Stimulated activated CD4-positive, alpha-beta T cell treated with anti-CD3 and anti-CD28 coated beads, Interleukin-15, amount 100 ng/mL, for 24 hours (primary cell): ENCODE measurements around the gene GOT1.

Source experiments
- DNase-seq: peaks from one replicate; pipeline ENCODE4 v3.0.0-alpha.2; 2020

Gene GOT1

DNA sequence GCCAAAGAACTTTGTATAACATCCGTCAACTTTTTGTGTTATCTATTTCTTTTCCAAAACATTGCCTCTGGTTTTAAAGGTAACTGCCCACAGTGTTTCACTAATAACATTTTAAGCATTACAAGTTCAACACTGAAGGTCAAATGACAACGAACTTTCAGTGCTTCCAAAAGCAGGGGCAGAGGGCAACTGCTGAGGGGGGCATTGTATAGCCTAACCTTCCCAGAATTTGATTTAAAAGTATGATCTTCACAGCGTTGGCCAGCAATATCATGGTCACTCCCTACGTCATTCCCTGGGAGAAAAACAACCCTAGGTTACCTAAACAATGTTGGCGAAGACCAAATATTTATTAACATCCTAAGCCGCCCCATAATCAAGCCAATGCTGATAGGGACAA is 2.5 kb upstream of the GOT1 start:
- no peak for DNase-seq

DNA sequence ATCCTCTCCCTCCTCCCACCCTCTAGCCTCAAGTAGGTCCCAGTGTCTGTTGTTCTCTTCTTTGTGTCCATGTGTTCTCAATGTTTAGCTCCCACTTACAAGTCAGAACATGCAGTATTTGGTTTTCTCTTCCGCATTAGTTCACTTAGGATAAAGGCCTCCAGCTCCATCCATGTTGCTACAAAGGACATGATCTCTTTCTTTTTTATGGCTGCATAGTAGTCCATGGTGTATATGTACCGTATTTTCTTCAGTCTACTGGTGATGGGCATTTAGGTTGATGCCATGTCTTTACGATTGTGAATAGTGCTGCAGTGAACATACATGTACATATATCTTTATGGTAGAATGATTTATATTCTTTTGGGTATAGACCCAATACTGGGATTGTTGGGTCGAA is 1.6 kb upstream of the GOT1 start:
- no peak for DNase-seq

DNA sequence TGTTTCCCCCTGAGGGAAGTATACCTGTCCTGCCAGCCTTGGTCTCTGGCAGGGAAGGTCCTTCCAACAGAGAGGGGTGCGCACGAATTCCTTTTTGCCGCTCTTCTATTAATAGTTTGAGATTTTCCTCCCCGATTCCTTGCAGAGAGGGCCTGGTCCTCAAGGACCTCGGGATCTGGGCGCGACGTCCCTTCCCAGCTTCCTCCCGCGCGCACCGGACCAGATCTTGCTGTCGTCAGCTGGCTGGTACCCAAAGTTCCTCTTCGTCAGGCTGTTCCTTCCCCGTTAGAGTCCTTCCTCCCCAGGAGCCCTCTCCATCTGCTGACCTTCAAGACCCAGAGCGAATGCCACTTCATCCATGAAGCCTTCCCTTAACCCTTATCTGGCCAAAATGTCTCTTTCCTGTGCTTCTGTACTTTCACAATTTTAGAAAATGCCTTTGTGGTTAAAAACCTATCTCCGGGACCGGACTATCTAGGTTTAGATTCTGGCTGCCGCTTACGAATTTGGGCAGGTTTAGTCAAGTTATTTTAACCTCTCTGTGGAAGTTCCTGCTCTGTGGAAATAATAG is 851 bp upstream of the GOT1 start:
- DNase-seq: peak; percentile 35

DNA sequence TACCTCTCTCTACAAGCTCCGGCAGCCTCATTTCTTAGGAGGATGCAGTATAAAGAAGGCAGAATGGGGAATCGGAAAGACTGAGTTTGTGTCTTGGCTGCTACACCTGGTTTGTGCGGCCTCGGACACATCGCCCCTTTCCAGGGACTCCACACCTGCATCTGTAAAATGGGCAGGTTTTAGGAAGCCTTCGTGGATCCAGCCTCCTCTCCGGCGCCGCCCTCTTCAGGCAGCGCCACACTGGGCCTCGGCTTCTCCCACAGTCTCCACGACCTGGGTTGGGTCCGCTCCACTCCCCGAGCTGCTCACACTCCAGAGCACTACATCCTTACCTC is 341 bp downstream of the GOT1 start:
- no peak for DNase-seq

DNA sequence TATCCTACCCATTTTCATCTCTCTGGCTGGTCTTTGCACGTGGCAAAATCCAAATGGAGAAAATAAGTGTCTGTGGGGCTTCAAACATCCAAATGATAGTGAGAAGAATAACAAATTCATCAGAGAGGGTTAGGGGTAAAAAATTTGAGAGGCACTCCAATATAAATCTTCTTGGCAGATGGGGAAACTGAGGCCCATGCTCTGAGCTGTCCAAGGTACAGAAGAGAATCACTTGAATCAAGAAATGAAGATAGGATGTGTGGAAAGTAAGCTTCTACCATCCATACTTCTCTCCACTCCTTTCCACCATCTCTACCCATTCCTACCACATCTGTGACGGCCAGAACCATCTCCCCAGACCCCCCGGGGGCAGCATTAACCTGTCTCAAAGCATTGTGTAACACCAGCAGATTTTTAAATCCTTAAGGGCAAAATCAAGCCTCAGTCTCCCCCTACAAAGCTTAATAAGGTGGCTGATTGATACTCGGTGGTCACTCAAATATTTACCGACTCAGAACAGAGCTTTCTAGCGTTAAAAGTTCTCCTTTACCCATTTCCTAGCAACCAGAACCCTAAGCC is 818 bp downstream of the GOT1 start:
- no peak for DNase-seq

DNA sequence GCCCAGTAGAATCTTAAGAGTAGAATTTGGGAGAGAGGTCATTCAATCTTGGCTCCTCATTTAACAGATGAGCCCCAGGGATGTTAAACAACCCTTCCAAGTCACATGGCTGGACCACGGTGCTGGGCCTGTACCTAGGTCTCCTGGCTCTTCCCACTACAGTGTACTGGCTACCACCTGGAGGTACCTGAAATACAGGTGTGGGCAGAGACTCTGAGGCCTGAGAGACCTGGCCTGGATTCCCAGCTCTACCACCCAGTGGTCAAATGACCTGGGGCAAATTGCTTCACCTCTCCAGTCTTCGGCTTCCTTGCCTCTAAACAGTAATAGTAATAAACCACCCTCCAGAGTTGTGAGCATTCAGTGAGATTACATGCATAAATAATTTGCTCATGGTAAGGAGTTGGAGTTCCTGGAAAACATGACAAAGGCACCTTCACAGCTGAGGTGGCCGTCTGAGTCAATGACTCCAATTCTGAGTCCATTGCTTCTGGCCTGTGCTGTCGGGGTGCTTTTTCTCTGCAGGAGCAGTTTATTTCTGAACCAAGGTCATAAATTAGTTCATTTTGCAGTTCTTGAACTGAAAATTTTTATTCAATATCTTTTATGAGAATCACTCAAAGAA is 2.7 kb downstream of the GOT1 start:
- DNase-seq: no peak

DNA sequence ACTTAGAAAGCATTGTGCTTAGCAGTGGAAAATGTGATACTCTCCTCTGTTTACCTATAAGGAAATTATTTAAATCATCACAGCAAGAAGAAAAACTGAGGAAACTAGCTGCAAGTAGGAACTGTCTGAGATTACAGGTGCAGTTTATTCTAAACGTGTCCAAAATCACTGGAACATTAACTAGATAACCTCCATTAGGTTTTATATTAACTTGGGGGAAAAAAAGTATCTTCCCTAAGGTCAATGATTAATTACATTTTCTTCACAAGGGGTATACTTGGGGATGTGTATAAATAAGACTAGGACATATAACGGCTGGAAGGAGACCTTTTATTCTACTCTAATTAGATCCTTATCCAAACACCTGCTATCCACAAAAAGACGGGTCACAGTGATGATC is 3.7 kb downstream of the GOT1 start:
- DNase-seq: no peak

DNA sequence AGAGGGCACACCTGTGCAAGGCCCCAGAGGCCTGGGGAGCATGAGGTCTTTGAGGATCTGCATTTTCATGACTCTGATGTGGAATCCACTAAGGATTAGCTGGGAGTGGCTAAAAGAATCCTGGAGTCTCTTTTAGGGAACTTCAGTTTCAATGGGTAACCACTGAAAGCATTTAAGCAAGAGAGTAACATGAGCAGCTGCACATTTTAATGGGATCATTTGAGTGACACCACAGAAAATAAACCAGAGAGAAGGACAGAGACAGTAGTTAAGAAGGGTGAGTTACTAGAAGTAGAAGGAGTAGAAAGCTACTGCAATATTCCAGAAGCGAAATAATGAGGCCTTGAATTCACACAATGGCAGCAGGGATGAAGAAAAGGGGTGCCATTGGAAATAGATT is 5.2 kb downstream of the GOT1 start:
- DNase-seq: no peak

DNA sequence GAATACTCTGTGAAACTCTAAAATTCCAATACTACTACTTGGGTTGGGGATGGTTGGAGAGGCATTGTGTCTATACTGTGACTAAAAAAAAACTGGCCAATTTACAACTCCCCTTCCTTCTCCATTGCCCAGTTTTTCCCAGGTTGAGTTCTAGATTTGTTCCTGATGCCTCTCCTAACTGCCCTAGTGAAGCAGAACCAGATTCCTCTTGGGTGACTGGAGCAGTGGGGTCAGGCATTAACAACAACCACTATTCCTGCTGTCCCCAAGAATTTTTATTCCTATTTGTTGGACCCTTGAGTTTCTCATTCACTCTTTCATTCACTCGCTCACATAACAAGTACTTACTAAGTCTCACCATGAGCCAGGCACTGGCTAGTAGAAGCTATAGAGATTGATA is 5.8 kb downstream of the GOT1 start:
- DNase-seq: no peak

DNA sequence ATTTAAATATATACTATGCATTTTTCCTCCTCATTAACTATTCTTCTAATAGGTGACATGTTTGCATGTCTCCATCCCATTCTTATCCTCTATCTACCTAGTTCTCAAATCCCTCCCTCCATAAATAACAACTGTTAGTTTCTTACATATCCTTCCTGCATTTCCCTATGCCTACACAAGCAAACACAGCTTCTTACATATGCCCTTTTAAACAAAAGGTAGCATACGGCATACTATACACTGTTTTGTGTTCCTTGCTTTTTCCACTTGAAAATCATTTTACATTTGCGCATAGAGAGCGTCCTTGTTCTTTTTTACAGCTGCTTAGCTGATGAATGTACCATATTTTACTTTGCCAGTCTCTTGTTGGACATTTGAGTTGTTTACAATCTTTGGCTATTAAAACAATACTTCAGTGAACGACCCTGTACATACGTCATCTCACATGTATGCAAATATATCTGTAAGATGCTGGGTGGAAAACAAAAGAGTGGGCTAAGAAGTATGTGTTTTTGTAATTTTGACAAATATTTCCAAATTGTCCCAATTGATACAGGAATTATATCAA is 7.8 kb downstream of the GOT1 start:
- no peak for DNase-seq

DNA sequence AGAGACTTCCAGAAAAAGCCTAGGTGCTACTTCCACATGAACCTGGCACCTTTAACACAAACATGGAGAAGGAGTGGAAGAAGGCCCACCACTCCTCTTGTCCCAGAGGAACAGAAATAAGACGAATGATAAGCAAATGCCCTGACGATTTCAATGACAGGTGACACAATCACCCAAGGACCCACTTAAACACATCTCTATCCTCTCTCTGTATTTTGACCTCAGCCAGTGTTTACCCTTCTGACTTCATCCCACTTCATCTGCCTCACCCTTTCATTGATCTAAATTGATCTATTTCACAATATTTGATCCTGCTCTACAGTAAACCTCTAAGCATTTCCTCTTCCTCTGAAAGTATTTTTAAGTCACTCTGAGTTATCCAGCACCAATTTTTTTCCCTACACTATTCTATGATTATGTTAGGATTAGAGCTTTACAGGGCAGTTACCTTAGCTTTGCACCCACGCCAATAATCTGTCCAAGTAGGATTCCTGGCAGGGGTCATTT is 9.1 kb downstream of the GOT1 start:
- DNase-seq: no peak

DNA sequence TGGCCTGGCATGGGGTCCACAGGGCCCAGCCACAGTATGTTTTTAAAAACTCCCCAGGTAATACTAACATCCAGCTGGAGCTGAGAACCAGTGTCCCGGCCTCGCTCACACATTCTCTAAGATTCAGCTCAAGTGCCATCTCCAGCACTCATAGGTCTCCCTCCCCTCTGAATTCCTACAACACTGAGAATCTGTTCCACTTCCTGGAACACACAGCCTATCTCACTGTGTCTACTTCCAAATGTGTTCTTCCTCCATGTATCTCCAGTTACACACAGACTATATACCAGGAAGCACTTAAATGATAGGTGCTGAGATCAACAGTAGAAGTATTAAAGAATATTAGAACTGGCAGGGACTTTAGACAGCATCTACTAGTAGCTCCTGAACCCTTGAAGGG is 10.7 kb downstream of the GOT1 start:
- DNase-seq: no peak

DNA sequence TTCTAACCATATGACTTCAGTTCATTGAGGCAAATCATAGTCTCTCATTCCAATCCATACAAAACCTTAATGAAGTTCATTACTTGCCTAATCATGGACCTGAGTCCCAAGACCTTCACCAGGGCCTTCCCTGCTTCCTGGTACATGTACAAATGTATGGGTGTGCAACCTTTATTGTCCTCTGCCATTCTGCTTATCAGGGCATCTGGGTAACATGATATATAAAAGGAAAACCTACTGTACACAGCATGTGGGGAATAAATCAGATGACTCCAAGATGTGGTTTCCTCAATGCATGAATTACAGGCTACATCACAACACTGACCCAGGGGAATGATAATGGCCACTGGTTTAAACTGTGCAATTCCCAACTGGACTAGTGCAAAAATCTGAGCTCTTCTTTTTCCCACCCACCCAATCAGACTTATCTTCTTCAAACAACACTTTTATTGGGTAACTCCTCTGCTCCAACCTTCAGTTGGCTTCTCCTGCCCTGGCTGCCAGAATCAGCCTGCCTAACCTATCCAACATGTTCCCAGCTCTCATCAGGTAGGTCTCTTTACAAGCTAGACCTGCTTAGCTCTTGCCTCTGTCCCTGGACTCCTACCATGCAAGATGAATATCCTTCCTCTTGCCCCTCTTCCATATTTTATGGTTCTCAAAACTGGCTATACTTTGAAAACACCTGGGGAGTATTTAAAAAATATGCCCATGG is 11.4 kb downstream of the GOT1 start:
- no peak for DNase-seq

DNA sequence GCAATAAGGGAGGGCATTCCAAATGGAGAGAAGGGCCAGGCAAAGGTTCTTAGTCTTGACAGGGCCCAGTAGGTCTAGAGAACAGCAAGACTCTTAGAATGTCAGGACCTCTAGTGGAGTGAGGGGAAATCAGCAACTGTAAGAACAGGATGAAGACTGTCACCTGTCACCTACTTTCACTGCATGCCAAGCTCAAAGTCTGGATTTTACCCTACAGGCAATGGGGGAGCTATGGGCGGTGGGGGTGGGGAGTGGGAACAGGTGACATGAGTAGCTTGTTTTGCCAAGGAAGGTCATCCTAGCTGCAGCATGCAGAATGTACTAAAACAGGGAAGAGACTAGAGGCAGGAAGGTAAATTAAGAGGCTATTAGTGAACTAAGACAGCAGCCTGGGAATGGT is 18.3 kb downstream of the GOT1 start:
- DNase-seq: no peak

DNA sequence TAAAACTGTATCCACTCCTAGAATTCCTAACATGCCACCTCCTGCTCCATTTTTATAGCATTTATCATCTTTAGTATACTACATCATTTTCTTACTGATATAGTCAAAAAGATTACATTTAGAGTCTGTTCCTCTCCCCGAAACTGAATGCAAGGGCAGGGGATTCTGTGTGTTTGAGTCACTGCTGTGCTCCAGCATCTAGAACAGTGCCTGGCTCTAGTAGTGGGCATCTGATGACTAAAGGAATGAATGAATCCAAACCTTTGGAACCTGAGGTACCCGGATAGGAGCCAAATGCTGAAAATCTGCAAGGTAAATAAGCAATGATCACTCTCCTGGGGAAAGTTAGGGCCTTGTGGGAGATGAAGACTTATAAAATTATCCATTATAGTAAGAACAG is 18.9 kb downstream of the GOT1 start:
- DNase-seq: no peak

DNA sequence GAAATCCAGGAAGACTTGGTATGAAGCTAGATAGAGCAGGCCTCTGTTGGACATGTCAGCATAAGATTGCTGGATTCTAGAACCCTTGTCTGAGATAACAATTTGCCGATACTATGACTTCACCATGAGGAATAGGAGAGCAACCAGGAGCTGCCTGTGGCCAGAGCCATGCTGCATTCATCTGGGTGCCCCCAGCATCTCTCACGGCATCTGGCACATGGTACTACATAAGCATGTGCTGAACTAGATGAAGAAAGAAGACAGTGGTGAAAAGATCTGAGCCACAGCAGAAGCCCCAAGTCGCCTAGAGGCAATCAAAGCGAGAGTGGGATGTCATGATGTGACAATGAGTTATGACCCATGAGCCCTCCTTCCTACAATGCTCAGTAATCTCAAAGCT is 19.5 kb downstream of the GOT1 start:
- DNase-seq: no peak

DNA sequence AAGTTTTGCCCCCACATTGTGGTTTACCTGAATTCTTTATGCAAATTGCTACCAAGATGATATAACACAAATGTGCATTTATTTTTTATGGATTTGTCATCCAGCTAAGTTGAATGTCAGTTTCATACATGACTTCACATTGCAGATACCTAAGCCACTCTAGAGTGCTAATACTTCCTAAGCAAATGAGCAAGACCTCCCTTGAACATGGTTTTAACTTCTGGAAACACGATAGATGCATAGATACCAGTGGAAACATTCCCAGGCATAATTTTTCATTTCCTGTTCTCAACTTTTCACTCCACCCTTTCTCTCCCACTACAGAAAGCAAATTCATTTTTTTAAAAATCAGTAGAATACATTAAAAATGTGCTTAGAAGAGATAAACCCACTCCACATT is 20.3 kb downstream of the GOT1 start:
- DNase-seq: no peak

DNA sequence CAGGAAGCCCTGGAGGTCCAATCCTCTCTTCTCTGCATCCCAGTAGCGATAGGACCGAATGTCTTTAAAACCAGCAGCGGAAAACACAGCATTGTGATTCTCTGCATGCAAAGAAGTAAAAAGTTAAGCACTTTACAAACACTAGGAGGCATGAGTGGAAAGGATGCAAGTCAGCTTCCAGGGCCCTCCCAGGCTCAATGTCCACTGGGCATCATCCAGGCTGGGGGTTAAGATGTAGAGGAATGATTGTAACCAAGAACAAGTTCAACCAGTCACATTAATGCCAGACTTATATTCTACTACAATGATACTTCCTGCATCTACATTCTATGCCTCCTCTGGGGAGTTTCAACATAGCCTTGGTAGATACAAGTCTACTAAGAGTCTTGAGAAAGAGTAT is 24.3 kb downstream of the GOT1 start:
- DNase-seq: no peak

DNA sequence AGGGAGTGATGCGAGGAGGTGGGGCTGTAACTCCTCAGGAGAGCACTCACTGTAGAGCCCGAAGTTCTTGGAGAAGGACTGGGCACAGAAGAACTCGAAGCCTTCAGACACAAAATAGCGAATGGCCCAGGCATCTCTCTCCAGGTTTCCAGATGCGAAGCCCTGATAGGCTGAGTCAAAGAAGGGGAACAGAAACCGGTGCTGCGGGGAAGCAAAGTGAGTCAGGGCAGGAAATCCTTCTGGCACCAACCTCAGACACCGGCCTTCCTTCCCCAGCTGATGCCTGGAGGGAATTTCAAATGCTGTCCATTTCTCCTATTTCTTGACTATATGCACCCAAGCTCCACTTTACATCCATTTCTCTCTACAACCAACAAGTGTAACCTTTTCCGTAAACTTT is 26.8 kb downstream of the GOT1 start:
- DNase-seq: no peak

DNA sequence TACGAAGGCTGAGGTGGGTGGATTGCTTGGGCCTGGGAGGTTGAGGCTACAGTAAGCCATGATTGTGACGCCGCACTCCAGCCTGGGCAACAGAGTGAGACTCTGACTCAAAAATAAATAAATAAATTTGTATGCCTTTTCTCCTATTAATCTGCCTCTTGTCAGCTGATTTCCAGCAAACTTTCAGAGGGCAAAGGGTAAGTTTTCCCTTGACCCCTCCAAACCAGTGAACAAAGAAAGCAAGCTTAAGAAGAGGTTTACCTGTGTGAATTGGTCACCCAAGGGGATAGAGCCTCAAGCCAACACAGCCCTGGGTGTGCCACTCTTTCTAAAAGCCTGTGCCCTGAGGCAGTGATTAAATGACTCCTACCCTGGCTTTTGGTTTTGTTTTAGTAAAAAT is 30.8 kb downstream of the GOT1 start:
- no peak for DNase-seq

DNA sequence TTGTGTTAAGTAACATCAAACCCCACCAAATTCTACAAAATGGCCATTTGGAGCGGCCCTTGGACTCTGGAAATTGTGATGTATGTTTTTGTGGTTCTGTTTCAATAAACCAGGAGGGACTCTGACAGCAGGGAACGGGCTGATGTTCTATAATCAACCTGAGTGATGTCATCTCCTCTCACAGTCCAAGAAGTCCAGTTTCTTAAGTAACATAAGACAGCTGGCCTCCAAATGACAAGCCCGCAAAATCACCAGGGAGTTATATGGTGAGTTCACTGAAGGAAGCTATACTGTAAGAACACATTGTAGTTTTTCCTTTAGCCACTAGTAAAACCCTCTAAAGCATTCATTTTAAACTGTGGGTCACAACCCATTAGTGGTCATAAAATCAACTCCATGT is 34.0 kb downstream of the GOT1 start:
- no peak for DNase-seq

DNA sequence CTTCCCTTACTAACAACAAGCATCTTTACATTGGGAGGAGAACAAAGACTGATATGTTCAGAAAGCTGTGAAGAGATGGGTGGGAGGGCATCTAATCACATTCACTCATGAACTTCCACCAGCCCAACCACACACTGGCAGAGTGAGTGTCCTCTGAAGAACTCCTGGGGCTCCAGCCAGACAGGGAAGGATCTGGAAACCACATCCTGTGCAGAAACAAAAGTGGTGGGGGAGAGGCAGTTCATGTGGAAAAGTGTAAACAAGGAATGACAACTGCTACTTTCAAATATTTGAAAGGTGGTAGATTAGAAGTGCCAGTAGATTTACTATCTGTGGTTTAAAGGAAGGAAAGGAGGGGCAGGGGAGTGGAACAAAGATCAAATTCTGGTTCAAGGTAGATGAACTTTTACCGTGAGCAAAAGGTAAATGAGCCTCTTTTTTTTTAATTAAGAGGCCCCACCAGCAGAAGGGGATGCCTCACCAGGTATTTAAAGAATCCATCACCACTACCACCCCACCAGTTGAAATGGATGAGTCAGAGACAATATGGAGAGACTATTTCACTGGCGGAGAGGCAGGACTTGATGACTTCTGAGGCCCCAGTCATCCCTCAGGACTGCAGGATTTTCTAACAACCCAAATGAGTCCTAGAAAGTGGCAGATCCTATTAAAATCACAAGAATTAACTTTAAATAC is 34.5 kb downstream of the GOT1 start:
- no peak for DNase-seq

DNA sequence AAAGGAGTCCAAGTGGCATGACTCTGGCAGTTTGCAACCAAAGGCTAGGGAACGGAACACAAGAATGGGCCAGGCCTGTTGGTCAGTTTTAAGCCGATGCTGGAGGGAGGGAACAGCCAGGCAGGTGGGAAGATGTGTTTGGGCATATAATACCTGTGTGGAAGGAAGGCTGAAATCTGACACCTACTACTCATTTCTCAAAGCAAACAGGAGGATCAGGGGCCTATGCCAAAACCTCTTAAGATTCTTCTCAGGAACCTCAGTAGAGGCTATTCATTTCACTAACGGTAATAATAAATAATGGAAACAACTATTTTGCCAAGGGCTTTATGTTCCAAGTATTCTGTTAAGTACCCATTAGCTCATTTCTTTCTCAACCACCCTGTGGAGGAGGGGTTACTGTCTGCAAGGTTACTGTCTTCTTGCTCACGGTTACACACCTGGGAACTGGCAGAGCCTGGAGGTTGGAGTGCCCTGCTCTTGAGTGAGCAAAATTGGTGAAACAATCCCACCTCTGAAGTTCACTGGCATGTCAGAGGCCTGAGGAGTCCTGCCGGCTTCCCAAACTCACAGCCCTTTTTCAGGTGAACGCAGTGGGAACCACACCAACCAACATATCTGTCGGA is 35.5 kb downstream of the GOT1 start:
- no peak for DNase-seq
